ENCODE data around the gene GNAI1. TPM values are rescaled to one million over a fixed set of nuclear protein-coding genes. Genes with fewer than 3 reads are reported as not detected.

The GNAI1 gene
- total RNA-seq, 1 donor from 2014 or later = 8.7 TPM

- Histone ChIP-seq H3K9me3 (no peaks in the 10 kb centered on the region), H3K27ac (no peak overlapping the region), H3K36me3 (no peaks in the 10 kb centered on the region), H3K4me3 (no peak overlapping the region), H3K27me3 (no peaks in the 10 kb centered on the region), H3K4me1 (no peaks in the 10 kb centered on the region)
- intact Hi-C loops (cut with DNase I) = no loop called here
- no peak for TF ChIP-seq CTCF (IDR thresholded peaks at IDR 0.05)
- no peak for DNase-seq (ENCODE audit: low spot score in 2 of 2)
These were observed 118.6 kb downstream of the GNAI1 start for GRCh38 chr7:80253237-80253636.

DNA sequence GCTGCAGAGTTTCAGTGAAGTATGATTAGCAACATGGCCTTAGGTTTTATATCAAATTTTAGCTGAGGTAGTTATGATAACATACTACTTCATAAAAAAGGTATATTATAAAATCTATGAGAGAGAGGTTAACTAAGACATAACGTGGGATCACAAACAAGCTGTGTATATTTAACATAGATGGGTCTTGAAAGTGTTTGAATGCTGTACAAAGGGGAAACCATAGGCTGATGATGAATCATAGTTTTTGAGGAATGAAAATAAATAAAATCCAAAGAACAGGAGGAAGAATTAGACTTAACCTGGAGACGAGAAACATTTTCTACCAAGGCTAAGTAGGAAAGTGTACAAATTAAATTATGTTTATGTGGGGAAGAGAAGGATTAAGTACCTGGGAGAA, 119.0 kb downstream of the GNAI1 start:
- intact Hi-C loops (cut with DNase I) = no loop called here
- no peak overlapping the region for H3K4me3 ChIP-seq
- H3K9me3 ChIP-seq = no peaks in the 10 kb centered on the region
- H3K36me3 ChIP-seq = no peaks in the 10 kb centered on the region
- no peak for DNase-seq (ENCODE audit: low spot score in 2 of 2)
- no peak for TF ChIP-seq CTCF (IDR thresholded peaks at IDR 0.05)
- H3K27me3 ChIP-seq = no peaks in the 10 kb centered on the region
- H3K4me1 ChIP-seq = no peaks in the 10 kb centered on the region
- no peak overlapping the region for H3K27ac ChIP-seq

- Histone ChIP-seq H3K9me3 (no peaks in the 10 kb centered on the region), H3K27ac (no peak overlapping the region), H3K36me3 (no peaks in the 10 kb centered on the region), H3K27me3 (no peaks in the 10 kb centered on the region), H3K4me3 (no peak overlapping the region), H3K4me1 (no peaks in the 10 kb centered on the region)
- TF ChIP-seq CTCF (IDR thresholded peaks at IDR 0.05) = no peak
- DNase-seq (ENCODE audit: low spot score in 2 of 2) = no peak
- intact Hi-C loops (cut with DNase I) = no loop called here
These were observed 121.0 kb downstream of the GNAI1 start for GRCh38 chr7:80255656-80256055.

- intact Hi-C loops (cut with DNase I) = no loop called here
- H3K4me3 ChIP-seq = no peak overlapping the region
- no peak for TF ChIP-seq CTCF (IDR thresholded peaks at IDR 0.05)
- no peaks in the 10 kb centered on the region for H3K27me3 ChIP-seq
- H3K27ac ChIP-seq = no peak overlapping the region
- DNase-seq (ENCODE audit: low spot score in 2 of 2) = no peak
- no peaks in the 10 kb centered on the region for H3K36me3 ChIP-seq
- H3K9me3 ChIP-seq = no peaks in the 10 kb centered on the region
- no peaks in the 10 kb centered on the region for H3K4me1 ChIP-seq
These were observed 123.1 kb downstream of the GNAI1 start for GRCh38 chr7:80257756-80258155.

DNA sequence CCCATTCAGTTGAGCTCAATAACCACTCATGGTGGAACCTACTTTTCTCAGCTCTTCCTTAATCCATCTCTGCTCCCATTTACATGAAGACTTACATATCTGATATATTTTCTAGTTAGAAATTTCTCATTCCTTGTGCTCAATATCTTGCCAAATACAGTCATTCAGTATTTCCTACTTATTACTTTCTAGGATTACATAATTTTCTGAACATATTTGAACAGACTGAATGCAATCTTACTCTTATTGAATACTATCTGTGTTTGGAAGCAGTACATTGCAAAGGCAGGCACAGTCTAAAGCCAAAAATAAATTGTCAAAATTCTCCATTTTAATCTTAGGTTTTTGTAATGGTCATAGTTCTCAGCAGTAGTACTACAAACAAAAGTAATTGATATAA, 126.0 kb downstream of the GNAI1 start:
- Histone ChIP-seq H3K36me3 (no peaks in the 10 kb centered on the region), H3K9me3 (no peaks in the 10 kb centered on the region), H3K4me3 (no peak overlapping the region), H3K27ac (no peak overlapping the region), H3K4me1 (no peaks in the 10 kb centered on the region), H3K27me3 (no peaks in the 10 kb centered on the region)
- no peak for DNase-seq (ENCODE audit: low spot score in 2 of 2)
- intact Hi-C loops (cut with DNase I) = no loop called here
- no peak for TF ChIP-seq CTCF (IDR thresholded peaks at IDR 0.05)

DNA sequence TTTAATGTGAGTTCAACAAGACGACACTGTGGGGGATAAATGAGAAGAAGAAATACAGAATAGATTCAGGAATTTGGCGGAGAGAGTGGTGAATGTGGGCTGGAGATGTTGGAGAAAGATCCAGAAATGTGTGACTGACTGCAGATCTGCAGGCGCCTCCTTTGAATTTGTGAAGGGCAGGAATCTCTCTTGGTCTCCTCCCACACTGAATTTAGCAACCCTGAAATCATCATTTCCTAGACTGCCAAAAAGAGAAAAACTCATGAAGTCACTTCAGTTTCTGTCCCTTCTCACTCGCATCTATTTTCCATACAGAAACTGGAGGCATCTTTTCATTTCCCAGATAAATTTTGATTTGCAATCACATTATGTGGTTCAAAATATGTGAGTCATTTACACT, 128.7 kb downstream of the GNAI1 start:
- H3K4me3 ChIP-seq = no peak overlapping the region
- H3K27me3 ChIP-seq = no peaks in the 10 kb centered on the region
- no peak for DNase-seq (ENCODE audit: low spot score in 2 of 2)

More for the DNA sequence above, 128.7 kb downstream of the GNAI1 start:
- intact Hi-C loops (cut with DNase I) = no loop called here
- no peaks in the 10 kb centered on the region for H3K9me3 ChIP-seq
- H3K27ac ChIP-seq = no peak overlapping the region
- no peak for TF ChIP-seq CTCF (IDR thresholded peaks at IDR 0.05)
- H3K4me1 ChIP-seq = no peaks in the 10 kb centered on the region
- H3K36me3 ChIP-seq = no peaks in the 10 kb centered on the region

Data from ascending aorta (tissue), 2 donors.